Gastroesophageal sphincter (tissue), 4 donors: ENCODE results near the gene MEN1. TPM values are rescaled to one million over a fixed set of nuclear protein-coding genes. Genes with fewer than 3 reads are reported as not detected.

Experiments used
- ATAC-seq: fragments of 150-250 bp; one replicate; pipeline ENCODE4 v1.9.1; 2016; ENCODE audit warnings: mild to moderate bottlenecking, moderate library complexity
- H3K27ac ChIP-seq, 4 donors: fragments of 200-600 bp; sonication (generic) in 3 of 4; 1 replicate in 3 of 4; 2 replicates in 1 of 4; pipeline ENCODE4 v1.5.1; 2016 to 2019
- H3K27me3 ChIP-seq: fragments of 200-600 bp; sonication (generic); one replicate; pipeline ENCODE4 v1.5.1; 2019
- H3K36me3 ChIP-seq, 2 donors: fragments of 200-600 bp; sonication (generic); one replicate each; pipeline ENCODE4 v1.5.1; 2019; ENCODE audit warnings: control low read depth in 1 of 2
- H3K4me1 ChIP-seq, 3 donors: fragments of 200-600 bp; sonication (generic); 1 replicate in 2 of 3; 2 replicates in 1 of 3; pipeline ENCODE4 v1.5.1; 2016 to 2019; ENCODE audit warnings: control low read depth in 2 of 3
- H3K4me3 ChIP-seq, 2 donors: fragments of 200-600 bp; sonication (generic); one replicate each; pipeline ENCODE4 v1.5.1; 2019; ENCODE audit warnings: mild to moderate bottlenecking in 1 of 2, moderate library complexity in 1 of 2
- H3K9me3 ChIP-seq, 3 donors: fragments of 200-600 bp; sonication (generic); one replicate each; pipeline ENCODE4 v1.5.1; 2017 to 2019; ENCODE audit warnings: control low read depth in 2 of 3
- EP300 ChIP-seq: sonication (generic); formaldehyde crosslinking; IDR thresholded peaks from one replicate; pipeline ENCODE4 v1.6.1; 2017; ENCODE audit warnings: antibody characterized with exemption, mild to moderate bottlenecking
- POLR2A ChIP-seq, 2 donors: fragments of 450-650 bp; IDR thresholded peaks; one replicate each; pipeline ENCODE4 v1.6.1; 2017; ENCODE audit warnings: antibody characterized with exemption in 2 of 2, mild to moderate bottlenecking in 2 of 2, moderate library complexity in 1 of 2
- POLR2AphosphoS5 ChIP-seq: sonication (generic); formaldehyde crosslinking; IDR thresholded peaks from one replicate; pipeline ENCODE4 v1.6.1; 2017; ENCODE audit warnings: antibody characterized with exemption
- WGBS, 2 donors: methylation state at CpG; one replicate each; pipeline ENCODE4 v1.1.5; 2018; ENCODE audit warnings: low coverage in 1 of 2; 5-methylcytosine and 5-hydroxymethylcytosine counted together
- total RNA-seq, 4 donors: library from RNA; depleted of rRNA; stranded (reverse); fragments of >200 nt; gene quantifications; one replicate each; pipeline ENCODE4 v1.1.0, GENCODE V29; 2016
- TF ChIP-seq, protein P1 (sequence below), 4 experiments: fragments of 200-600 bp in 2 of 4; fragments of 450-650 bp in 2 of 4; sonication (generic) in 1 of 4; IDR thresholded peaks; one replicate each; pipeline ENCODE4 v1.5.1; 2017 to 2019; ENCODE audit warnings: antibody characterized with exemption in 4 of 4, mild to moderate bottlenecking in 2 of 4, moderate library complexity in 2 of 4

MEN1 gene
- total RNA-seq, 4 donors from 2014 or later = 7.1 to 20.9 (median 11.6) TPM

DNA sequence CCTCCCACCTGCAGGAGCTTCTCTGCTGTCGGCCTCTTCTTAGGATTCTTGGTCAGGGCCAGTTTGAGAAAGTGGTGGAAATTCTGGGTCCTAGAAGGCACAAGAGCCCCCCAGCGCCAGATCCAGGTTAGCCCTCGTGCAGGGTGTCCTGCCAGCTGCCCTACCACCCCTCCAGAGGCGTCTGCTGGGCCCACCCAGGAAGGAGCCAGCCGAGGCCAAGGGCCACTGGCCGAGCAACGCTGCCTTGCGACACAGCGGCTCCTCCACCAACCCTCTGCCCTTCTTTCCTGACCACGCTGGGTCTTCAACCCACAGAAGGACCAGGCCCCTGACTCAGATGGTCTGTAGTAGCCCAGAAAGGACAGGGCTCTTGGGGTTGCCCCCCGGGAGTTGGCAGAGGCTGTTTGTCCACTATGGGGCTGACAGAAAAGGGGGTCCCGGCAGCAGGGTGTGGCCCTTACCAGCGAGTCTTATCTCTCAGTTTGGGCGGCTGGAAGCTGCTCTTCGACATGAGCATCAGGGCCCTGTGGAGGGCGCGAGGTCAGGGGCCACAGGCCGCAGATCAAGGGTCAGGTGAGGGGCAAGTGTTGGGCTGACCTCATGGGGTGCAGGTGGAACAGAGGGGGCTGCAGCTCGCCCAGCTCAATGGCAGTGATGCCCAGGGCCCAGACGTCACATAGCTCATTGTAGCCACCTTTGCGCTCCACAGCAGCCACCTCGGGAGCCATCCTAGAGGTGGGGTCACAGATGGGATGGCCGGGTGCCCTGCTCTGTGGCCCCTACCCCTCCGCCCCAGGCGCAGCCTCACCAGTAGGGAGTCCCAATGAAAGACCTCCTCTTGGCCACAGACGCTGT, 9.8 kb downstream of the MEN1 start:
- no peak for ATAC-seq
- 90 to 100% methylated on average over 1 to 6 of the region's 26 CpGs for WGBS, 2 donors
- Histone ChIP-seq H3K27me3 (no peaks in the 10 kb centered on the region), H3K4me3 (no peak overlapping the region), H3K9me3 (no peaks in the 10 kb centered on the region), H3K4me1 (peaks cover 0 to 33% (median 22%) of the 10 kb centered on the region in 3 donors), H3K27ac (peak overlapping the region in 3 of 4 donors; percentile 10 to 92 (median 92)), H3K36me3 (peaks cover 0 to 64% of the 10 kb centered on the region in 2 donors)
- TF ChIP-seq POLR2AphosphoS5 = no peak
- no peak for TF ChIP-seq EP300
- TF ChIP-seq POLR2A (IDR thresholded peaks at IDR 0.05) = no peak
- TF ChIP-seq, protein P1, sequence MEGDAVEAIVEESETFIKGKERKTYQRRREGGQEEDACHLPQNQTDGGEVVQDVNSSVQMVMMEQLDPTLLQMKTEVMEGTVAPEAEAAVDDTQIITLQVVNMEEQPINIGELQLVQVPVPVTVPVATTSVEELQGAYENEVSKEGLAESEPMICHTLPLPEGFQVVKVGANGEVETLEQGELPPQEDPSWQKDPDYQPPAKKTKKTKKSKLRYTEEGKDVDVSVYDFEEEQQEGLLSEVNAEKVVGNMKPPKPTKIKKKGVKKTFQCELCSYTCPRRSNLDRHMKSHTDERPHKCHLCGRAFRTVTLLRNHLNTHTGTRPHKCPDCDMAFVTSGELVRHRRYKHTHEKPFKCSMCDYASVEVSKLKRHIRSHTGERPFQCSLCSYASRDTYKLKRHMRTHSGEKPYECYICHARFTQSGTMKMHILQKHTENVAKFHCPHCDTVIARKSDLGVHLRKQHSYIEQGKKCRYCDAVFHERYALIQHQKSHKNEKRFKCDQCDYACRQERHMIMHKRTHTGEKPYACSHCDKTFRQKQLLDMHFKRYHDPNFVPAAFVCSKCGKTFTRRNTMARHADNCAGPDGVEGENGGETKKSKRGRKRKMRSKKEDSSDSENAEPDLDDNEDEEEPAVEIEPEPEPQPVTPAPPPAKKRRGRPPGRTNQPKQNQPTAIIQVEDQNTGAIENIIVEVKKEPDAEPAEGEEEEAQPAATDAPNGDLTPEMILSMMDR (IDR thresholded peaks at IDR 0.05) = no peak

DNA sequence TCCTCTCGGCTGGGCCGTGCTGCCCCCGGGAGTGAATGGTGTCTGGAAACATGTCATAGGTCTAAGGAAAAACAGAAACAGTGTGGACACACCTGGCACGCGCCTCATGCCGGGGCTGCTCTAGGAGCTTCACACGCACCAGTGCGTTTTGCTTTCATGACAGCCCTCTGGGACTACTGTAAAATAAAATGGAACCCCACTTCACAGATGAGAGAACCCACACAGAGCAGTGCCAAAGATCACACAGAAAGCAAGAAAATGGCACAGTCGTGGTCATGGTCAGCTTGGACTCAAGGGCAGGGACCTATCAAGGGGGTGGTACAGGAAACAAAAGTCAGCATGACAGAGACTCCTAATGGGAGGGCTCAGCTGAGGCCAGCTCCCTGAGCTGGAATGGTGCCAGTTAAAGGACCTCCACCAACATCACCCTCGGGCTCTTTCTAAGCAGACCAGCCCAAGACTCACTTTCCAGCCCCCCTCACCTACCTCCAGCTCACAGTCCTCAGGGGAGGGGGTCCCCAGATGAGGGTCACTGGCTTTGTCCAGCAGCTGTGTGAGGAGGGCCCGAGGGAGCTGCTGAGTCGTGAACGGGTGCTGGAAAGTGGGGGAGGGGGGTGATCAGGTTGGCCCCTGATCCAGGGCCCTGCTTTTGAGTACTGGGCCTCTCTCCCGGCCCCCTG, 10.6 kb downstream of the MEN1 start:
- peaks cover 0 to 32% (median 22%) of the 10 kb centered on the region in 3 donors for H3K4me1 ChIP-seq
- WGBS, 2 donors = 57% methylated on average over 7 of the region's 14 CpGs; no CpG with 5 or more reads in 1 of the 2 donors
- H3K4me3 ChIP-seq = no peak overlapping the region
- H3K27me3 ChIP-seq = no peaks in the 10 kb centered on the region
- H3K9me3 ChIP-seq = no peaks in the 10 kb centered on the region
- no peak for ATAC-seq
- peak overlapping the region in 2 of 4 donors; percentile 10 to 92 for H3K27ac ChIP-seq
- TF ChIP-seq POLR2A (IDR thresholded peaks at IDR 0.05) (no peak), EP300 (no peak)
- TF ChIP-seq, protein P1 (IDR thresholded peaks at IDR 0.05) = no peak
- peaks cover 0 to 56% of the 10 kb centered on the region in 2 donors for H3K36me3 ChIP-seq

DNA sequence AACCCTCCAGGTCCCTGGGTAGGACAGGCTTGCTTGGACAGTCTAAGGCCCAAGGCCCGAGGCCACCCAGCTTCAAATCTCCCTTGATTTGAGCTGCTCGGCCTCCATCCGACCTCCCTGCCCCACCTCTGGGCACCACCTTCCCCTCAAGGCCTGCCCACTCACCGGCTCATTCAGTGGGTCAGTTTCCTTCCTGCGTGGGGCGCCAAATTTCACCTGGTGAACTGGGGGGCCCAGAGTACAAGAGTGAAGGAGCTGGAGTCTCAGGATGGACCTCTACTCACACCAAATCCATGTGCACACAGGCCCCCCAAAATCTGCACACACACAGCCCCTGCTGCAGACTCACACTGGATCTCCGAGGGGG, 11.1 kb downstream of the MEN1 start:
- Histone ChIP-seq H3K9me3 (no peaks in the 10 kb centered on the region), H3K4me1 (peaks cover 0 to 26% (median 18%) of the 10 kb centered on the region in 3 donors), H3K4me3 (no peak overlapping the region), H3K27me3 (no peaks in the 10 kb centered on the region), H3K36me3 (peaks cover 0 to 51% of the 10 kb centered on the region in 2 donors), H3K27ac (no peak overlapping the region)
- no peak for ATAC-seq
- TF ChIP-seq POLR2A (IDR thresholded peaks at IDR 0.05) = no peak
- no peak for TF ChIP-seq POLR2AphosphoS5
- TF ChIP-seq, protein P1 (IDR thresholded peaks at IDR 0.05) = no peak
- TF ChIP-seq EP300 = no peak
- no CpG with 5 or more reads among the region's 7 CpGs for WGBS, 2 donors

DNA sequence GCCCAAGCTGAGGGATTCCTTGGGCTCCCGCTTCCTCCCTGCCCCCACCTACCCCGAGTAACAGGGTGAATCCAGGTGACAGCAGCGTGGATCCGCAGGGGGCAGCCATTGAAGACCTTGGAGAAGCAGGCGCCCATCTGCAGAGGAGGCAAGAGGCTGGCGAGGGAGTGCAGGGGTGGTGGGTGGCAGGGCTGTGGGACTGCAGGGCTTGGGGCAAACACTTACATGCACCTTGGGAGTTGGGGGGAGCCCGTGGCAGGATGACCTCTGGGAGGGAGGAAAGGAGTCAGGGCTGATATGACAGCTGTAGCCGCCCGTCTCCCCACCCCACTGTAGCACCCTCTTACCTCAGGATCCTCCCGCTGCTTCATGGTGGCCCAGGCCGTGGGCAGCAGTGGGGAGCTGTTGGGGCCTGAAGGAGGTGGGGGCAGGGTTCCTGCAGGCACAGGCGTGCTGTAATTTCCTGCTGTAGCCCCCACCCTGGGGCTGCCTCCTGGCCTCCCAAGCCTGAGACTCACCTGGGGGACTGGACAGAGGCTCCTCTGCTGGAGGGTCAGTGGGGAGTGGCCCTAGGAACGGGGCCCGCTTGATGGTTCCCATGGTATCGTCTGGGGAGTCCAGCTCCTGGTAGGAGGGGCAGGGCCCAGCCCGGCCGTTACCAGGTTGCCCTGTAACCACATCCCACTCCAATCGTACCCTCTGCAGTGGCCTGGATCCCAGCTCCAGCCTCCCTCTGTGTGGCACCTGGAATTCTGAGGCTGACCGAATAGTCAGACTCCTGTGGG, 13.4 kb downstream of the MEN1 start:
- no peak overlapping the region for H3K4me3 ChIP-seq
- peaks cover 0 to 65% of the 10 kb centered on the region in 2 donors for H3K36me3 ChIP-seq
- TF ChIP-seq EP300 = no peak
- 92% methylated on average over 7 of the region's 19 CpGs; no CpG with 5 or more reads in 1 of the 2 donors for whole genome bisulfite sequencing, 2 donors
- no peak for ATAC-seq
- H3K4me1 ChIP-seq = peaks cover 0 to 7% (median 4%) of the 10 kb centered on the region in 3 donors
- H3K27me3 ChIP-seq = no peaks in the 10 kb centered on the region
- H3K9me3 ChIP-seq = no peaks in the 10 kb centered on the region
- H3K27ac ChIP-seq = no peak overlapping the region
